MM.1S (cell line): ENCODE results near the gene PGM1.
A peak's percentile ranks its signal among the peaks of the same experiment; 100 is the strongest.

Source experiments
- DNase-seq: peaks from one replicate; pipeline ENCODE4 v3.0.0-alpha.2; 2015
- H2AFZ ChIP-seq: fragments of 300-600 bp; sonication (generic); 2 replicates; pipeline ENCODE4 v1.6.0; 2016; ENCODE audit warnings: antibody characterized with exemption, low read length
- H3F3A ChIP-seq: fragments of 300-600 bp; sonication (generic); 2 replicates; pipeline ENCODE4 v1.6.1; 2016; ENCODE audit warnings: mild to moderate bottlenecking, antibody characterized with exemption, low read length, moderate library complexity, mixed read lengths; ENCODE audit not compliant: insufficient read depth
- H3K27ac ChIP-seq: fragments of 300-600 bp; sonication (generic); 2 replicates; pipeline ENCODE4 v1.5.1; 2016; ENCODE audit warnings: mild to moderate bottlenecking, low read length
- H3K27me3 ChIP-seq: fragments of 300-600 bp; sonication (generic); replicated peaks from 2 replicates; pipeline ENCODE4 v1.6.0; 2016; ENCODE audit warnings: low read length; ENCODE audit not compliant: insufficient read depth
- H3K36me3 ChIP-seq: fragments of 300-600 bp; sonication (generic); replicated peaks from 2 replicates; pipeline ENCODE4 v1.6.1; 2016; ENCODE audit warnings: mild to moderate bottlenecking, low read length, mixed read lengths; ENCODE audit not compliant: insufficient read depth
- H3K4me1 ChIP-seq: fragments of 300-600 bp; sonication (generic); 2 replicates; pipeline ENCODE4 v1.6.1; 2016; ENCODE audit warnings: low read length, mixed read lengths
- H3K4me2 ChIP-seq: fragments of 300-600 bp; sonication (generic); 2 replicates; pipeline ENCODE4 v1.6.0; 2016; ENCODE audit warnings: low read depth, low read length
- H3K4me3 ChIP-seq: fragments of 300-600 bp; sonication (generic); 2 replicates; pipeline ENCODE4 v1.5.1; 2016; ENCODE audit warnings: low read length, mixed read lengths
- H3K79me2 ChIP-seq: fragments of 300-600 bp; sonication (generic); 2 replicates; pipeline ENCODE4 v1.6.1; 2016; ENCODE audit warnings: mixed run types, low read length, mixed read lengths
- H3K9ac ChIP-seq: fragments of 300-600 bp; sonication (generic); 2 replicates; pipeline ENCODE4 v1.6.1; 2016; ENCODE audit warnings: low read length, mixed read lengths
- H3K9me2 ChIP-seq: fragments of 300-600 bp; sonication (generic); replicated peaks from 2 replicates; pipeline ENCODE4 v1.6.1; 2016; ENCODE audit warnings: mild to moderate bottlenecking, low read length, mixed read lengths; ENCODE audit not compliant: insufficient read depth
- H3K9me3 ChIP-seq: fragments of 300-600 bp; sonication (generic); replicated peaks from 2 replicates; pipeline ENCODE4 v1.6.1; 2016; ENCODE audit warnings: mild to moderate bottlenecking, low read length, mixed read lengths; ENCODE audit not compliant: insufficient read depth
- H4K20me1 ChIP-seq: fragments of 300-600 bp; sonication (generic); 2 replicates; pipeline ENCODE4 v1.6.1; 2016; ENCODE audit warnings: mild to moderate bottlenecking, low read length, moderate library complexity, mixed read lengths; ENCODE audit not compliant: insufficient read depth
- CTCF ChIP-seq: fragments of 300-600 bp; sonication (generic); IDR thresholded peaks from 2 replicates; pipeline ENCODE4 v1.5.1; 2016; ENCODE audit warnings: antibody characterized with exemption, low read length, mixed read lengths
- EZH2 ChIP-seq: fragments of 300-600 bp; sonication (generic); optimal IDR thresholded peaks from 2 replicates; pipeline ENCODE3; 2017; ENCODE audit warnings: low read depth, mild to moderate bottlenecking, antibody characterized with exemption, low read length, mixed read lengths
- EZH2phosphoT487 ChIP-seq: fragments of 300-600 bp; sonication (generic); IDR thresholded peaks from 2 replicates; pipeline ENCODE4 v1.6.1; 2018; ENCODE audit warnings: antibody characterized with exemption, low read length

The PGM1 gene

GRCh38 chr1:63593303-63593885 is at the start of gene PGM1:
Gene PGM1 (plus strand): TSS chr1:63593411. CDS start chr1:63593489, 78 bp downstream.
- Histone ChIP-seq H3K79me2 (peaks cover 23% of the 10 kb centered on the region), H3K9ac (peak within 1 kb of the TSS; percentile 79), H3K27me3 (no peaks in the 10 kb centered on the region), H3K4me1 (0 out of 2 replicates have a peak, but pooled peaks cover 4% of the 10 kb centered on the region), H3K9me3 (no peaks in the 10 kb centered on the region), H2AFZ (peak within 1 kb of the TSS; percentile 88), H3K36me3 (no peaks in the 10 kb centered on the region), H3K4me2 (peak within 1 kb of the TSS; percentile 81), H3K4me3 (peak within 1 kb of the TSS; percentile 85), H3K27ac (peak within 1 kb of the TSS; percentile 76), H3K9me2 (no peaks in the 10 kb centered on the region), H3F3A (peaks cover 4% of the 10 kb centered on the region; the same call in 1 of the 2 replicates), H4K20me1 (no peaks in the 10 kb centered on the region)
- DNase-seq, result peak; percentile 77
- TF ChIP-seq CTCF (no peak), EZH2phosphoT487 (no peak), EZH2 (no peak)

GRCh38 chr1:63545780-63546179 is 47.4 kb upstream of the PGM1 start:
- no peak overlapping the region for H3K27ac ChIP-seq
- no peak overlapping the region for H2AFZ ChIP-seq
- H3K27me3 ChIP-seq, result no peaks in the 10 kb centered on the region
- no peak overlapping the region for H3K4me2 ChIP-seq
- H3K36me3 ChIP-seq, result no peaks in the 10 kb centered on the region
- H3F3A ChIP-seq, result no peaks in the 10 kb centered on the region; the same call in 1 of the 2 replicates
- TF ChIP-seq CTCF, result no peak
- TF ChIP-seq EZH2phosphoT487, result no peak
- TF ChIP-seq EZH2, result no peak
- no peaks in the 10 kb centered on the region for H3K79me2 ChIP-seq
- H3K9me3 ChIP-seq, result no peaks in the 10 kb centered on the region
- H3K9ac ChIP-seq, result no peak overlapping the region
- no peaks in the 10 kb centered on the region for H3K9me2 ChIP-seq
- H4K20me1 ChIP-seq, result no peaks in the 10 kb centered on the region
- no peak overlapping the region for H3K4me3 ChIP-seq
- DNase-seq, result no peak
- H3K4me1 ChIP-seq, result no peaks in the 10 kb centered on the region

- Histone ChIP-seq H3K79me2 (no peaks in the 10 kb centered on the region), H2AFZ (no peak overlapping the region), H3K27ac (no peak overlapping the region), H4K20me1 (no peaks in the 10 kb centered on the region), H3F3A (no peaks in the 10 kb centered on the region; the same call in 1 of the 2 replicates), H3K9ac (no peak overlapping the region), H3K9me2 (no peaks in the 10 kb centered on the region), H3K36me3 (no peaks in the 10 kb centered on the region), H3K4me2 (no peak overlapping the region), H3K4me1 (no peaks in the 10 kb centered on the region), H3K4me3 (no peak overlapping the region), H3K27me3 (no peaks in the 10 kb centered on the region), H3K9me3 (no peaks in the 10 kb centered on the region)
- DNase-seq, result no peak
- TF ChIP-seq EZH2phosphoT487 (no peak), EZH2 (no peak), CTCF (no peak)
These were observed 45.5 kb upstream of the PGM1 start for GRCh38 chr1:63547621-63548294.
